Islet precursor cell (in vitro differentiated cells): ENCODE results near the gene CKAP5.

Experiments used
- DNase-seq: peaks from one replicate; pipeline ENCODE4 v3.0.0-alpha.2; 2018

CKAP5 gene

GRCh38 chr11:46695345-46696211, 150.5 kb downstream of the CKAP5 start:
- DNase-seq: no peak

GRCh38 chr11:46694607-46695006, 151.5 kb downstream of the CKAP5 start:
- DNase-seq: no peak

- no peak for DNase-seq
Measured at GRCh38 chr11:46694072-46694471, 152.0 kb downstream of the CKAP5 start.

GRCh38 chr11:46693597-46694012, 152.5 kb downstream of the CKAP5 start:
- no peak for DNase-seq
